NCI-H146 (cell line): ENCODE data around the gene NMRK1.
A peak's percentile ranks its signal among the peaks of the same experiment; 100 is the strongest.

Source experiments
- DNase-seq: peaks from one replicate; lab custom pipeline; 2025; lab: John Stamatoyannopoulos, UW

Gene NMRK1

GRCh38 chr9:75102177-75102790 lies 14.3 kb upstream of the NMRK1 start:
- no peak for DNase-seq

GRCh38 chr9:75101004-75101588 lies 13.1 kb upstream of the NMRK1 start:
- no peak for DNase-seq

GRCh38 chr9:75096796-75097195 lies 8.8 kb upstream of the NMRK1 start:
- DNase-seq = no peak

- DNase-seq = no peak
Observed at GRCh38 chr9:75092766-75093165, 4.8 kb upstream of the NMRK1 start.

- DNase-seq = no peak
Observed at GRCh38 chr9:75090579-75090978, 2.6 kb upstream of the NMRK1 start.

- no peak for DNase-seq
Observed at GRCh38 chr9:75089373-75089766, 1.4 kb upstream of the NMRK1 start.

GRCh38 chr9:75088646-75089372 lies 854 bp upstream of the NMRK1 start:
- peak; percentile 58 for DNase-seq

- DNase-seq = no peak
Observed at GRCh38 chr9:75087289-75087823, 599 bp downstream of the NMRK1 start.

- no peak for DNase-seq
Observed at GRCh38 chr9:75086541-75087288, 1.2 kb downstream of the NMRK1 start.

- DNase-seq = no peak
Observed at GRCh38 chr9:75085640-75086039, 2.3 kb downstream of the NMRK1 start.

- no peak for DNase-seq
Observed at GRCh38 chr9:75084081-75084672, 3.8 kb downstream of the NMRK1 start.

- no peak for DNase-seq
Observed at GRCh38 chr9:75083188-75083970, 4.6 kb downstream of the NMRK1 start.

- DNase-seq = no peak
Observed at GRCh38 chr9:75081632-75082031, 6.3 kb downstream of the NMRK1 start.

- no peak for DNase-seq
Observed at GRCh38 chr9:75072895-75073294, 15.1 kb downstream of the NMRK1 start.

- DNase-seq = no peak
Observed at GRCh38 chr9:75071530-75072122, 16.3 kb downstream of the NMRK1 start.

GRCh38 chr9:75069171-75069570 lies 18.8 kb downstream of the NMRK1 start:
- DNase-seq = no peak

- DNase-seq = no peak
Observed at GRCh38 chr9:75067894-75068293, 20.1 kb downstream of the NMRK1 start.

GRCh38 chr9:75065510-75065909 lies 22.4 kb downstream of the NMRK1 start:
- DNase-seq = no peak

- no peak for DNase-seq
Observed at GRCh38 chr9:75064307-75065025, 23.5 kb downstream of the NMRK1 start.
